ENCODE data around the gene SLC8A2.

SLC8A2 gene

GRCh38 chr19:47485210-47485609 lies 13.5 kb upstream of the SLC8A2 start:
- DNase-seq = no peak

DNA sequence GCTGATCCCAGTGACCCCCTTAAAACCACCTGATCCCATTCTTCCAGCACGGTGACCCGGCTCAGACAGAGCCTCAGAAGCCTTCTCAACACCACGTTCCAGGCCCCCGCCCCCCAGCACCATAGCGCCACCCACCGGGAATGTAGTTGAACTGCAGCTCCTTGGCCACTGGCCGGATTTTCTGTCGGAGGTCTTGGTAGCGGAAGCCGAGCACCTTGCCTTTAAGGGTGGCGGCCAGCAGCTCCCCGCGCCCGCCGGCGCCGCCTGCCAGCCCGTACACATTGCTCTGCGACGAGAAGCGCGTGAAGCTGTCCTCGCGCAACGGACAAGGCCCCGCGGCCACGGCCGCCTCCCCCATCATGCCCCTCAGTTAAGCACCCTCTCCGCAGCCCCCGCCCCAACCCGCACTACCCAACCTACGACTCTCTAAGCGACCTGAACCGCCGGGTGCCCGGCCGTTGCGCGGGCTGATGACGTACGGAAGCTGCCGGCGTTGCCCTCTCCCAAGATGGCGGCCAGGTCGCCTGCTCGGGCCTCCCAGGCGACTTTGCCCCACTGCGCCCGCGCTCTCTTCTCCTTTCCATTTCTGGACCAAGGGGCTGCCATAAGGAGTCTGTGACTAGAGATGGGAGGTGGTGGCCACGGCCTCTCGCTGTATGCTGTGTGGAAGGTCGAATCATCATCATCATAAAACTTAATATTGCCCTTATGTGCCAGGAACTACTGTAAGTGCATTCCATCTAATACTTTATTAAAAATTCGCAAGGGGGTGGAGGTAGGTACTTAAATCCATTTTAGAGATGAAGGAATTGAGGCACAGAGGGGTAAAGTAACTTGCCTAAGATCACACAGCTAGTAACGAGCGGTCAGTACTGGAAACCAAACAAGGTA lies 12.4 kb upstream of the SLC8A2 start, which contains the start of gene KPTN:
KPTN (minus strand) TSS at position 420 of the 891 bp plus-strand sequence; CDS start at position 361, 59 bp downstream.
- DNase-seq = peak; percentile 91

- DNase-seq = no peak
These were observed 11.5 kb upstream of the SLC8A2 start for GRCh38 chr19:47483200-47483599.

DNA sequence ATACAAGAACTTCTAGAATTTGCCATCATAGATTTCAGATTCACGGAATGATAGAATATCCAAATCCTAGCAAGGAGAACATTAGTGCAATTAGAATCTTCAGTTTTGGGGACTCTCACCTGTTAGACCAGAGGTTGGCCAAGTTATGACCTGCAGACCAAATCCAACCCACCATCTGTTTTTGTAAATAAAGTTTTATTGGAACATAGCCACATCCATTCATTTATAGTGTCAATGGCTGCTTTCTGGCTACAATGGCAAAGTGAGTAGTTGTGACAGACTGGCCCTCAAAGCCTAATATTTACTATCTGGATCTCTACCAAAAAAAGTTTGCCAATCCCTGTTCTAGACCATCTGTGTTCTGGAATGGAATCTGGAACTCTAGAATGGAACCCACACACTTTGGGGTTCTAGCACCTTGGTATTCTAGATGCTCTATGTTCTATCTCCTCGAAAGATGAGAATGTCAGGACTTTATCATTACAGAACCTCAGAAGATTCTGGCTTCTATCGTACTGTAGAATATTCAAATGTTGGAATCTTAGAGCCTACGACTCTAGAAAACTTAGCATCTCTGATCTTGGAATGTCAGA lies 9.9 kb upstream of the SLC8A2 start:
- DNase-seq = no peak

GRCh38 chr19:47480658-47481057 lies 9.0 kb upstream of the SLC8A2 start:
- DNase-seq = no peak

- DNase-seq = no peak
These were observed 8.2 kb upstream of the SLC8A2 start for GRCh38 chr19:47479701-47480503.

DNA sequence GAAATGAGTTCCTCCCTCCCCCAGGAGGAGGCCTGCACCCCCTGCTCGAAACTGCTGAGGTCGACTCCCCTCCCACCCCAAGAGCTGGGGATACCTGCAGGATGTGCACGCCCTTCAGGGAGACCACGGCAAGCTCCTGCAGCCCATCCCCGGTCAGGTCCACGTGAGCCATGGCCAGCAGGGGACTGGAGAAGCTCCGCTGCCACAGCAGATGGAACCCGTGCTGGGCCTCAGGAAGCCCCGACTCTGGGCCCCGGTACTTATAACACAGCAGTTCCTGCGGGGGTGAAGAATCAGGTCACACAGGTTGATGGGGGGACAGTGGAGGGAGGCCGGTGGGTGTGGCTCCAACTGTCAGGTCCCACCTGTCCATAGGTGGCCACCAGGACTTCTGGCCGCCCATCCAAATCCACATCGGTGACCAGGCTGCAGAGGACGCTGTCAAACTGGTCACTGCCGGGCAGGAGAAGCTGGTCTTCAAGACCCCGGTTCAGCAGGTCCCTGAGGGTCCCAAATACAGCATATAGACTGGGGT lies 4.8 kb upstream of the SLC8A2 start:
- no peak for DNase-seq

DNA sequence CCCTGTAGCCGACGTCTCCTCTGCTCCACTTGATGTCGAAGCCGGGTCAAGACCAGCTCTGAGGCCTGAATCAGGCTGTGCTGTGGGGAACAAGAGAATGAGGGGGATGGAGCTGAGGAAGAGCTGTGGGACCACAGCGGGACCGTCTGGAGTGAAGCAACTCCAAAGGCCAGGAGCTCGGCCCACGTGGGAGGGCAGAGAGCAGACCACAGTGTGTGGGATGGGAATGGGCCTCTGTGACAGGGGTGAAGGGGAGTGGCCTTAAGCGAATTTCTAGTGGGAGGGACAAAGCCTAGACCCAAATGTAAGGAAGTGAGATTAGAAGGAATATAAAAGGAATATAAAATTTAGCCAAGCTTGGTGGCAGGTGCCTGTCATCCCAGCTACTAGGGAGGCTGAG lies 3.8 kb upstream of the SLC8A2 start:
- DNase-seq = no peak

GRCh38 chr19:47473336-47473735 lies 1.6 kb upstream of the SLC8A2 start:
- no peak for DNase-seq

GRCh38 chr19:47471381-47471732 lies 336 bp downstream of the SLC8A2 start:
- DNase-seq = no peak

DNA sequence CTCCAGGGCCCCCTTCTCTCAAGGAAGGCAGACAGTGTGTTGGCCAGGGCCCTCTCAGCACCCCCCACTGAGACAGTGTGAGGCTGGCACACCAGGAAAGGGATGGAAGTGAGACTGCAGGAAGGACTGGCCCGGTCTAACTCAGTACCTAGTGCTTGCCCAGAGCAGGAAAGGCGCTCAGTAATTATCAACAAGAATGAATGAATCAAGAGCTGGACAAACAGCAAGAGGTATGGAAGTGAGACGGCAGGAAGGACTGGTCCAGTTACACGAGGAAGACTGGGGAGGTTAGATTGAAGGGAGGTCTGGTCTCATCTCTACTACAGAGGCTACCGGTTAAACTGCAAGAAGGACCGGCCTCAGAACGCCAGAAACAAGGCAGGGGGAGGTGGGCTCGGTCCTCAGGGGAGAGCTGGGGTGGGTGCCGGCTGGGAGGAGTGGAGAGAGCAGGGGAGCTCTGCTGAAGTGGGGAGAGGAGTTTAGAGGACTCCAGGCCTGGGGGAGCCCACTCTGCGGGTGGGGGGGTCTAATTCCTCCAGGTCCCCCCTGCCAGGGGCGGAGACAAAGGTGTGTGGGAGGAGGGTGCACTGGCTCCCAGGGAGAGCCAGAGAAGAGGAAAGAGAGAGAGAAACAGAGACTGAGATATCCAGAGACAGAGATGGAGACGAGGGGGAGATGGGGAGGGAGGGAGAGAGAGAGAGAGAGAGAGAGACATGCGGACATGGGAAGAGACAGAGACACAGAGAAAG lies 1.1 kb downstream of the SLC8A2 start:
- DNase-seq = no peak

GRCh38 chr19:47469719-47470118 lies 2.0 kb downstream of the SLC8A2 start:
- no peak for DNase-seq

- no peak for DNase-seq
These were observed 2.4 kb downstream of the SLC8A2 start for GRCh38 chr19:47469363-47469700.

DNA sequence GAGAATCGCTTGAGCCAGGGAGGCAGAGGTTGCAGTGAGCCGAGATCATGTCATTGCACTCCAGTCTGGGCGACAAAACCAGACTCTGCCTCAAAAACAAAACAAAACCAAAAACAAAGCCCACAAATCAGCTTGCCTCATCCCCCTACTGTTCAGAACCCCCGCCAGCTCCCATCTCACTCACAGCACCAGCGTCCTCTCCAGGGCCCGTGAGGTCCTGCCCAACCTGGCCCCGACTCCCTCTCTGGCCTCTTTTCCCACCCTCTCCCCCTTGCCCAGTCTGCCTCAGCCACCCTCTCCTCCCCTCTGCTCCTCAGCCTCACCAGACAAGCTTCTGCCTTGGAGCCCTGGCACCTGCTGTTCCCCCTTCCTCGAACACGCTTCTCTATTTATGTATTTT lies 3.8 kb downstream of the SLC8A2 start:
- DNase-seq = no peak

GRCh38 chr19:47465957-47466356 lies 5.7 kb downstream of the SLC8A2 start:
- DNase-seq = no peak

GRCh38 chr19:47464675-47465419 lies 6.8 kb downstream of the SLC8A2 start:
- no peak for DNase-seq

- DNase-seq = no peak
These were observed 9.8 kb downstream of the SLC8A2 start for GRCh38 chr19:47461876-47462275.

GRCh38 chr19:47459477-47459876 lies 12.2 kb downstream of the SLC8A2 start:
- no peak for DNase-seq

DNA sequence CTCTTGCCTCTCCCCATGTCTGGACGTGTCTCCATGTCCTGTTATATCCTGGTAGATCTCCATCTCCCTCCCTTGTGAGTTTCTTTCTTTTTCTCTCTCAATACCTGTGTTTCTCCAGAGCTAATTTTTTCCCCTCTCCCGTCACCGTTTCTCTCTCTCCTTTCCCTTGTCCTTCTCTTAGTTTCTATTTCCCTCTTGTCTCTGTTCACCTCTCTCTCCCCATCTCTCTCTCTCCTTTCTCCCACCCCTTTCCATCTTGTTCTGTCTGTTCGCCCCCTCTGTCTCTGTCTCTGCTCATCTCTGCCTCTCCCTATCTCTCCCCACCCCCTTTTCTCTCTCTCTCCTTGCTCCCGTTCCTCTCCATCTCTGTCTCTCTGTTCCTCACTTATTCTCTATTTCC lies 13.0 kb downstream of the SLC8A2 start:
- no peak for DNase-seq

- no peak for DNase-seq
These were observed 14.8 kb downstream of the SLC8A2 start for GRCh38 chr19:47456721-47457474.

GRCh38 chr19:47450478-47450877 lies 21.2 kb downstream of the SLC8A2 start:
- no peak for DNase-seq

Measured in fibroblast of skin of right biceps (primary cell).